IMR-90 (cell line): ENCODE data around the gene TRIM2. TPM values are rescaled to one million over a fixed set of nuclear protein-coding genes. Genes with fewer than 3 reads are reported as not detected.

Experiments
- ATAC-seq: fragments of 200-7000 bp; cut with Tn5 transposase; 2 replicates; pipeline ENCODE4 v1.9.1; 2020; ENCODE audit warnings: low read depth, mild to moderate bottlenecking, moderate library complexity
- BruUV-seq: library from RNA; stranded (reverse); fragments of 400-500 nt; replicated peaks from 2 replicates; lab custom pipeline; 2021; lab: Mats Ljungman, UMichigan
- CTCF ChIA-PET: fragments of 300-600 bp; formaldehyde crosslinking; extraction: SDS; loops from one replicate; lab custom pipeline; 2021; ENCODE audit warnings: antibody characterized with exemption; lab: Yijun Ruan, JAX
- POLR2A ChIA-PET: fragments of 300-600 bp; sonication (Branson Sonifier 250); formaldehyde crosslinking; loops from one replicate; lab custom pipeline; 2022; ENCODE audit warnings: antibody characterized with exemption; ENCODE audit not compliant: unreplicated experiment; lab: Charles Lee
- DNase-seq: peaks from one replicate; pipeline ENCODE4 v3.0.0; 2013
- H2AFZ ChIP-seq: replicated peaks from 2 replicates; pipeline ENCODE3; 2013; ENCODE audit warnings: low read length, mild to moderate bottlenecking; ENCODE audit not compliant: poor library complexity
- H2AK5ac ChIP-seq: 2 replicates; pipeline ENCODE4 v1.6.1; 2013; ENCODE audit warnings: low read depth, low read length, inconsistent platforms
- H2AK9ac ChIP-seq: replicated peaks from 2 replicates; pipeline ENCODE3; 2013; ENCODE audit warnings: mild to moderate bottlenecking, low read depth, low read length, moderate library complexity; ENCODE audit not compliant: poor library complexity
- H2BK120ac ChIP-seq: 2 replicates; pipeline ENCODE4 v1.6.1; 2013; ENCODE audit warnings: low read depth, low read length, inconsistent platforms
- H2BK15ac ChIP-seq: 3 replicates; pipeline ENCODE4 v1.6.1; 2013; ENCODE audit warnings: low read depth, low read length, inconsistent platforms
- H2BK20ac ChIP-seq: 2 replicates; pipeline ENCODE4 v1.6.1; 2013; ENCODE audit warnings: low read depth, mild to moderate bottlenecking, inconsistent platforms, low read length, moderate library complexity
- H2BK5ac ChIP-seq: 2 replicates; pipeline ENCODE4 v1.6.1; 2013; ENCODE audit warnings: mild to moderate bottlenecking, low read depth, low read length, inconsistent platforms; ENCODE audit not compliant: poor library complexity, severe bottlenecking
- H3K14ac ChIP-seq: replicated peaks from 2 replicates; pipeline ENCODE4 v1.6.1; 2013; ENCODE audit warnings: low read depth, low read length, inconsistent platforms
- H3K18ac ChIP-seq: 2 replicates; pipeline ENCODE4 v1.6.1; 2013; ENCODE audit warnings: low read depth, low read length, control low read depth
- H3K23ac ChIP-seq: 2 replicates; pipeline ENCODE4 v1.6.1; 2013; ENCODE audit warnings: low read depth, low read length, inconsistent platforms
- H3K27ac ChIP-seq: 2 replicates; pipeline ENCODE4 v1.5.1; 2013; ENCODE audit warnings: mild to moderate bottlenecking, control low read depth, low read length; ENCODE audit not compliant: insufficient read depth
- H3K27me3 ChIP-seq: 2 replicates; pipeline ENCODE4 v1.6.1; 2013; ENCODE audit warnings: low read length; ENCODE audit not compliant: control insufficient read depth, insufficient read depth
- H3K36me3 ChIP-seq: 2 replicates; pipeline ENCODE4 v1.6.1; 2013; ENCODE audit warnings: low read length, mixed read lengths; ENCODE audit not compliant: control insufficient read depth, insufficient read depth
- H3K4ac ChIP-seq: 2 replicates; pipeline ENCODE4 v1.6.1; 2013; ENCODE audit warnings: low read depth, low read length, inconsistent platforms
- H3K4me1 ChIP-seq: 2 replicates; pipeline ENCODE4 v1.6.1; 2013; ENCODE audit warnings: low read length, mixed read lengths; ENCODE audit not compliant: control insufficient read depth, insufficient read depth
- H3K4me2 ChIP-seq: 2 replicates; pipeline ENCODE4 v1.6.1; 2013; ENCODE audit warnings: low read depth, mild to moderate bottlenecking, control low read depth, low read length, moderate library complexity
- H3K4me3 ChIP-seq: 2 replicates; pipeline ENCODE4 v1.5.1; 2013; ENCODE audit warnings: low read depth, mild to moderate bottlenecking, control low read depth, low read length, moderate library complexity; ENCODE audit not compliant: insufficient read depth
- H3K56ac ChIP-seq: 2 replicates; pipeline ENCODE4 v1.6.1; 2013; ENCODE audit warnings: low read length, inconsistent platforms; ENCODE audit not compliant: insufficient read depth; ENCODE audit errors: extremely low read depth
- H3K79me1 ChIP-seq, 2 experiments: 2 replicates each; pipeline ENCODE4 v1.6.1; 2013; ENCODE audit warnings: low read length in 2 of 2, inconsistent platforms in 1 of 2, low read depth in 1 of 2
- H3K9ac ChIP-seq: 2 replicates; pipeline ENCODE4 v1.6.1; 2013; ENCODE audit warnings: low read depth, low read length, control low read depth
- H3K9me1 ChIP-seq: 2 replicates; pipeline ENCODE4 v1.6.1; 2013; ENCODE audit warnings: low read length, inconsistent platforms; ENCODE audit not compliant: insufficient read depth
- H3K9me3 ChIP-seq: 2 replicates; pipeline ENCODE4 v1.6.1; 2013; ENCODE audit warnings: low read length; ENCODE audit not compliant: control insufficient read depth, insufficient read depth
- H4K20me1 ChIP-seq: 2 replicates; pipeline ENCODE4 v1.6.1; 2013; ENCODE audit warnings: low read length, inconsistent platforms; ENCODE audit not compliant: insufficient read depth
- H4K5ac ChIP-seq: 2 replicates; pipeline ENCODE4 v1.6.1; 2013; ENCODE audit warnings: mild to moderate bottlenecking, low read depth, low read length, control low read depth
- H4K8ac ChIP-seq, 2 experiments: 2 replicates each; pipeline ENCODE4 v1.6.1; 2013; ENCODE audit warnings: low read depth in 2 of 2, low read length in 2 of 2, control low read depth in 1 of 2, inconsistent platforms in 1 of 2
- H4K91ac ChIP-seq: 2 replicates; pipeline ENCODE4 v1.6.1; 2013; ENCODE audit warnings: low read depth, low read length, inconsistent platforms; ENCODE audit not compliant: insufficient read depth
- BHLHE40 ChIP-seq: fragments of 150-350 bp; IDR thresholded peaks from 2 replicates; pipeline ENCODE4 v1.6.1; 2016; ENCODE audit warnings: mild to moderate bottlenecking, low read depth, low read length
- CEBPB ChIP-seq: IDR thresholded peaks from 2 replicates; pipeline ENCODE4 v1.6.1; 2012; ENCODE audit warnings: low read depth, low read length, improper control_type of control experiment
- CHD1 ChIP-seq: IDR thresholded peaks from 2 replicates; pipeline ENCODE4 v1.6.1; 2012; ENCODE audit warnings: low read depth, low read length, improper control_type of control experiment
- CTCF ChIP-seq: conservative IDR thresholded peaks from 2 replicates; pipeline ENCODE4 v1.5.1; 2012; ENCODE audit warnings: mild to moderate bottlenecking, low read depth, low read length, improper control_type of control experiment
- FOS ChIP-seq: fragments of 150-350 bp; IDR thresholded peaks from 2 replicates; pipeline ENCODE4 v1.6.1; 2016; ENCODE audit warnings: low read depth, low read length
- MAFK ChIP-seq: IDR thresholded peaks from 2 replicates; pipeline ENCODE4 v1.6.1; 2012; ENCODE audit warnings: low read depth, low read length, improper control_type of control experiment
- MXI1 ChIP-seq: IDR thresholded peaks from 2 replicates; pipeline ENCODE4 v1.6.1; 2012; ENCODE audit warnings: low read depth, mild to moderate bottlenecking, low read length, moderate library complexity, borderline replicate concordance
- NFE2L2 ChIP-seq: fragments of 150-350 bp; IDR thresholded peaks from 2 replicates; pipeline ENCODE4 v1.6.1; 2016; ENCODE audit warnings: low read depth, mild to moderate bottlenecking, low read length
- POLR2A ChIP-seq: IDR thresholded peaks from 2 replicates; pipeline ENCODE4 v1.6.1; 2012; ENCODE audit warnings: mild to moderate bottlenecking, low read depth, low read length
- RAD21 ChIP-seq: IDR thresholded peaks from 2 replicates; pipeline ENCODE4 v1.6.1; 2012; ENCODE audit warnings: low read length, improper control_type of control experiment
- RCOR1 ChIP-seq: IDR thresholded peaks from 2 replicates; pipeline ENCODE4 v1.6.1; 2012; ENCODE audit warnings: mild to moderate bottlenecking, low read length, improper control_type of control experiment; ENCODE audit not compliant: insufficient replicate concordance
- RFX5 ChIP-seq: IDR thresholded peaks from 2 replicates; pipeline ENCODE4 v1.8.0; 2012; ENCODE audit warnings: low read depth, mild to moderate bottlenecking, low read length, moderate library complexity
- WGBS, 2 experiments: methylation state at CpG; one replicate each; pipeline versions ENCODE4 v1.1.5 to v1.1.7; 2013; ENCODE audit warnings: missing lambda C conversion rate in 2 of 2; ENCODE audit not compliant: insufficient read length in 1 of 2; ENCODE audit errors: extremely low coverage in 2 of 2; 5-methylcytosine and 5-hydroxymethylcytosine counted together
- dilution Hi-C: fragments of 300-500 bp; cut with HindIII; formaldehyde crosslinking; loops from one replicate; pipeline ENCODE4 v1.14.3; 2018; ENCODE audit warnings: low sequenced_read_pairs; ENCODE audit not compliant: unreplicated experiment
- in situ Hi-C: fragments of 300-500 bp; cut with MboI; formaldehyde crosslinking; loops from 3 replicates; pipeline ENCODE4 v1.14.3; 2019; ENCODE audit warnings: low sequenced_read_pairs, inconsistent platforms, mixed read lengths
- intact Hi-C: fragments of 100-400 bp; cut with micrococcal nuclease; formaldehyde crosslinking; loops from 2 replicates; pipeline ENCODE4 v1.10.0; 2022
- polyA plus RNA-seq, 3 experiments: library from polyadenylated mRNA; depleted of rRNA; stranded (reverse); fragments of >200 nt; gene quantifications; 2 replicates each; pipeline ENCODE4 v1.2.3, GENCODE V29; 2012; ENCODE audit warnings: low replicate concordance in 1 of 3
- total RNA-seq: library from RNA; depleted of rRNA; stranded (reverse); fragments of >200 nt; gene quantifications from 2 replicates; pipeline ENCODE4 v1.2.3, GENCODE V29; 2012

Gene TRIM2
- total and polyA plus RNA-seq, 2 of the 4 experiments (the other 2 are of a cell fraction): 16.0 to 64.2 TPM

- H4K20me1 ChIP-seq: no peaks in the 10 kb centered on the region
- H2AK5ac ChIP-seq: no peak overlapping the region
- no peak overlapping the region for H2BK15ac ChIP-seq
- H3K4ac ChIP-seq: no peak overlapping the region
- H3K4me1 ChIP-seq: peaks cover 20% of the 10 kb centered on the region
- H4K5ac ChIP-seq: no peak overlapping the region
- peaks cover 3 to 16% of the 10 kb centered on the region in 2 experiments; a peak in 2 of 4 replicates for H3K79me1 ChIP-seq
- H4K8ac ChIP-seq: no peak overlapping the region
- H2BK20ac ChIP-seq: no peak overlapping the region
- H3K14ac ChIP-seq: no peak overlapping the region
- BruUV-seq: no TSS peak
- H2AK9ac ChIP-seq: no peak overlapping the region
- H3K23ac ChIP-seq: no peak overlapping the region
- no peak overlapping the region for H4K91ac ChIP-seq
- no peak overlapping the region for H2AFZ ChIP-seq
- no peak overlapping the region for H2BK120ac ChIP-seq
- no peak overlapping the region for H3K27ac ChIP-seq
- TF ChIP-seq CHD1 (no peak), CTCF (no peak), BHLHE40 (no peak), POLR2A (no peak), RCOR1 (no peak), CEBPB (no peak), MAFK (no peak), NFE2L2 (no peak), FOS (no peak), RAD21 (no peak), MXI1 (no peak), RFX5 (no peak)
- no peaks in the 10 kb centered on the region for H3K9me3 ChIP-seq
- peaks cover 14% of the 10 kb centered on the region; the same call in 1 of the 2 replicates for H3K36me3 ChIP-seq
- H3K27me3 ChIP-seq: no peaks in the 10 kb centered on the region
- no peak overlapping the region for H2BK5ac ChIP-seq
- no peak overlapping the region for H3K4me2 ChIP-seq
- CTCF ChIA-PET: interaction anchor here (1.2 kb wide), 1 partner anchor 25 kb away, joined by 3 read pairs; no protein-coding TSS in a partner anchor
- H3K56ac ChIP-seq: no peak overlapping the region
- ATAC-seq (no peak), DNase-seq (no peak)
- 0 out of 2 replicates have a peak overlapping the region, but pooled peaks have one; percentile 28 for H3K18ac ChIP-seq
- 100% methylated on average over 1 of the region's 5 CpGs; no CpG with 5 or more reads in 1 of the 2 experiments for WGBS, 2 experiments
- dilution Hi-C loops: no loop called here
- peaks cover 12% of the 10 kb centered on the region; the same call in 1 of the 2 replicates for H3K9me1 ChIP-seq
- POLR2A ChIA-PET: no interaction called here
- no peak overlapping the region for H3K4me3 ChIP-seq
- intact Hi-C loops: no loop called here
- H3K9ac ChIP-seq: no peak overlapping the region
- in situ Hi-C loops: no loop called here
Measured at GRCh38 chr4:153293742-153294057, 89.5 kb downstream of the TRIM2 start.
